Thyroid gland (tissue), 4 donors: ENCODE measurements around the gene CERKL. TPM values are rescaled to one million over a fixed set of nuclear protein-coding genes. Genes with fewer than 3 reads are reported as not detected.

Experiments used
- DNase-seq, 2 donors: peaks; one replicate each; pipeline ENCODE4 v3.0.0-alpha.2; 2019
- H3K27ac ChIP-seq, 3 donors: fragments of 200-600 bp; sonication (generic); 1 replicate in 2 of 3; 2 replicates in 1 of 3; pipeline ENCODE4 v1.5.1; 2016 to 2019; ENCODE audit warnings: mild to moderate bottlenecking in 1 of 3, moderate library complexity in 1 of 3
- H3K27me3 ChIP-seq: fragments of 200-600 bp; sonication (generic); one replicate; pipeline ENCODE4 v1.5.1; 2019
- H3K36me3 ChIP-seq, 2 donors: fragments of 200-600 bp; sonication (generic); one replicate each; pipeline ENCODE4 v1.5.1; 2016 to 2019
- H3K4me1 ChIP-seq, 2 donors: fragments of 200-600 bp; sonication (generic); one replicate each; pipeline ENCODE4 v1.5.1; 2017 to 2019
- H3K4me3 ChIP-seq, 3 donors: fragments of 200-600 bp; sonication (generic); replicated peaks in 1 of 3; 1 replicate in 2 of 3; 2 replicates in 1 of 3; pipeline ENCODE4 v1.5.1; 2016; ENCODE audit warnings: mild to moderate bottlenecking in 1 of 3
- H3K9me3 ChIP-seq: fragments of 200-600 bp; sonication (generic); one replicate; pipeline ENCODE4 v1.5.1; 2017
- POLR2A ChIP-seq, 2 donors: fragments of 450-650 bp; IDR thresholded peaks; one replicate each; pipeline ENCODE4 v1.6.1; 2017; ENCODE audit warnings: antibody characterized with exemption in 2 of 2, mild to moderate bottlenecking in 2 of 2, moderate library complexity in 1 of 2
- WGBS, 2 donors: methylation state at CpG; one replicate each; pipeline ENCODE4 v1.1.5; 2017; 5-methylcytosine and 5-hydroxymethylcytosine counted together
- intact Hi-C: fragments of 100-400 bp; cut with DNase I; formaldehyde crosslinking; loops from one replicate; pipeline ENCODE4 v1.15.1; 2023
- total RNA-seq, 4 donors: library from RNA; depleted of rRNA; stranded (reverse); fragments of >200 nt; gene quantifications; one replicate each; pipeline ENCODE4 v1.2.3, GENCODE V29; 2016
- TF ChIP-seq, protein P1 (sequence below), 6 experiments: fragments of 200-600 bp in 3 of 6; fragments of 450-650 bp in 3 of 6; sonication (generic) in 3 of 6; IDR thresholded peaks; one replicate each; pipeline ENCODE4 v1.5.1; 2016 to 2019; ENCODE audit warnings: antibody characterized with exemption in 6 of 6, mild to moderate bottlenecking in 2 of 6, inconsistent platforms in 1 of 6, moderate library complexity in 1 of 6

Gene CERKL
- total RNA-seq, 4 donors from 2014 or later: not detected

DNA sequence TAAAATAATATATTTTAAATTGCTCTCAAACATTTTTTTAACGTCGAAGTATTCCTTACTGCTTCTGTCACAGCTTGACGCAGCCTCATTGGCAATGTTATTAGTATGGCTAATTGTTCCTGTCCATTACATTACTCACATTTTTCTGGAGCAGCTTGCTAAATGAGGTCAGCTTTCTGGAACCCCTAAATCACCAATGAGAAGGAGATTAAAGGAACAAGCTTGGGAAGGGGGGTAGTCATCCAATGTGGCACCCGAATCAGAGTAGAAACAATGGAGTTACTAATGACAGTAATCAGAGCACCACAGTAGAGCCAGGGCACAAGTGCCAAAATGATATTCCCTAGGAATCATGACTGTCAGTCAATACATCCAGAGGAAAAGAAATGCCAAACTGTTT is 18.3 kb upstream of the CERKL start:
- WGBS, 2 donors: 37 to 38% methylated on average over 4 of the region's 4 CpGs
- Histone ChIP-seq H3K36me3 (no peaks in the 10 kb centered on the region), H3K9me3 (no peaks in the 10 kb centered on the region), H3K27me3 (peaks cover 8% of the 10 kb centered on the region), H3K27ac (no peak overlapping the region), H3K4me3 (no peak overlapping the region), H3K4me1 (peaks cover 0 to under 1% of the 10 kb centered on the region in 2 donors)
- no peak for TF ChIP-seq POLR2A (IDR thresholded peaks at IDR 0.05)
- TF ChIP-seq, protein P1, sequence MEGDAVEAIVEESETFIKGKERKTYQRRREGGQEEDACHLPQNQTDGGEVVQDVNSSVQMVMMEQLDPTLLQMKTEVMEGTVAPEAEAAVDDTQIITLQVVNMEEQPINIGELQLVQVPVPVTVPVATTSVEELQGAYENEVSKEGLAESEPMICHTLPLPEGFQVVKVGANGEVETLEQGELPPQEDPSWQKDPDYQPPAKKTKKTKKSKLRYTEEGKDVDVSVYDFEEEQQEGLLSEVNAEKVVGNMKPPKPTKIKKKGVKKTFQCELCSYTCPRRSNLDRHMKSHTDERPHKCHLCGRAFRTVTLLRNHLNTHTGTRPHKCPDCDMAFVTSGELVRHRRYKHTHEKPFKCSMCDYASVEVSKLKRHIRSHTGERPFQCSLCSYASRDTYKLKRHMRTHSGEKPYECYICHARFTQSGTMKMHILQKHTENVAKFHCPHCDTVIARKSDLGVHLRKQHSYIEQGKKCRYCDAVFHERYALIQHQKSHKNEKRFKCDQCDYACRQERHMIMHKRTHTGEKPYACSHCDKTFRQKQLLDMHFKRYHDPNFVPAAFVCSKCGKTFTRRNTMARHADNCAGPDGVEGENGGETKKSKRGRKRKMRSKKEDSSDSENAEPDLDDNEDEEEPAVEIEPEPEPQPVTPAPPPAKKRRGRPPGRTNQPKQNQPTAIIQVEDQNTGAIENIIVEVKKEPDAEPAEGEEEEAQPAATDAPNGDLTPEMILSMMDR (IDR thresholded peaks at IDR 0.05): no peak
- no peak for DNase-seq
- intact Hi-C loops: no loop called here

DNA sequence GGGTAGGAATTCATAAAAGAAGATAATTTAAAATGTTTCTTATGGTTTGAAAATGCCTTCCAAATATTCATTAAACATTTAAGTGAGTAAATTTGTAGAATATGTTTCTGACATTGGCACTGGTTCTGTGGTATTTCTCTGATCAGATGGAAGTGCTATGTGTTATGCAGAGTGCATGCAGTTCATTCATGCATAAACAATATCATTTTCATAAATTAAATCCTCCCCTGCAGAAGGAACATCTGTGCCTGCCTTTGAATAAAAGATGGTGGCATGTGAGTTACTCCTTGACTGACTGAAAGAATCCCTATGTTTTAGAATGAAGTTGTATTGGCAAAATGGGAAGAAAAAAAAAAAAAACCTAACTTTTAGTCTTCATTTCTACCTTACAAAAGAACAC is 17.6 kb upstream of the CERKL start:
- Histone ChIP-seq H3K27me3 (peaks cover 5% of the 10 kb centered on the region), H3K4me1 (no peaks in the 10 kb centered on the region), H3K9me3 (no peaks in the 10 kb centered on the region), H3K27ac (no peak overlapping the region), H3K36me3 (no peaks in the 10 kb centered on the region), H3K4me3 (no peak overlapping the region)
- TF ChIP-seq POLR2A (IDR thresholded peaks at IDR 0.05): no peak
- TF ChIP-seq, protein P1 (IDR thresholded peaks at IDR 0.05): no peak
- intact Hi-C loops: no loop called here
- no peak for DNase-seq

DNA sequence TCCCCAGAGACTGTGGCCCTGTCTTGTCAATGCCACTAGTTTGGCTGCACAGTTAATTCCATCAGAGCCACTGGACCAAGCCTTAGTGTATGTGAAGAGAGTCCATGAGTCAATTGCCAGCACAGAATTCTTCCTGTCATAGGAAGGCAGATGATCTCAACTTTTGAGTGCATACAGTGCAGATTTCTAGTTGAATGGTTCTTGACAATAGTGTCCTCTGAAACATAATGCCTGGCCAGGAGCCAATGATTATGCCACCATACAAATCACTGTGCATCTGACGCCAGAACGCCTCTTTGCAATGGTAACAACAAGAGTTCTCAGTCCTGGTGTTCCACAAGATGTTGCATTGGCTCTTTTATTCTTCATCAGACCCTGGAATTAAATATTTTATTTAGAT is 16.3 kb upstream of the CERKL start:
- H3K9me3 ChIP-seq: no peaks in the 10 kb centered on the region
- H3K4me3 ChIP-seq: no peak overlapping the region
- DNase-seq: no peak
- intact Hi-C loops: no loop called here
- no peak overlapping the region for H3K27ac ChIP-seq
- WGBS, 2 donors: 62 to 71% methylated on average over 2 of the region's 2 CpGs
- H3K4me1 ChIP-seq: no peaks in the 10 kb centered on the region
- H3K27me3 ChIP-seq: peaks cover 4% of the 10 kb centered on the region
- H3K36me3 ChIP-seq: no peaks in the 10 kb centered on the region
- TF ChIP-seq POLR2A (IDR thresholded peaks at IDR 0.05): no peak
- TF ChIP-seq, protein P1 (IDR thresholded peaks at IDR 0.05): no peak

DNA sequence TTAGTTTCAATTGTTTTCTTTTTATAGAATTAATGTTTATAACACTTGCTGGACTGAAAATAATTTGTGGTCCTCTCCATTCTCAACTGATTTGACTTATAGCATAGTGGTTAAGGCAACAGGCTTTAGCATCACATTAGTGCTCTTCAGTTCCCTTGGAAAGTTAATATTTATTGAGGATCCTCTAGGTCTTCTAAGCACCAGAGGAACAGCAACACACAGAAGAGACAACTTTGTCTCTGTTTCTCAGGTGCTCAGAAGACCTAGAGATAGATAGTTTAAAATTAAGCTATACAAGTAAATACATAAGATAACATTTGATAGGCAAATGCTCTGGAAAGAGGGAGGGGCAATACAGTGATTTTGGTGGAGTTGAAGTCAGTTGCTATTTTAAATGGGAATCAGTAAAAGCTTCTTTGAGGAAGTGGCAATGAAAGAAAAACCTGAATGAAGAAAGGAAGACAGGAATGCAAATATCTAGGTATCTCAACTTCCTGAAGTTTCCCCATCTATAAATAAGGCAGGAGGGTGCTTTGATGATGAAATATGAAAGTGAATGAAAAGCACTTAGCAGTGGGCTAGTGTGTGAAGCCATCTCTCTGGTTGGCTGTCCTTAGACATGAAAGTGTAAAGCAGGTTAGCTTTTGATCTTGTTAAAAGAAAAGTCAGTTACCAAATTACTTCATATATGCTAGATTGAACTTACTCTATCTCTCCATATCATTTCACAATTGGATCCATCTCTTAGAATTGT is 15.5 kb upstream of the CERKL start:
- intact Hi-C loops: no loop called here
- DNase-seq: no peak
- Histone ChIP-seq H3K27ac (no peak overlapping the region), H3K4me1 (no peaks in the 10 kb centered on the region), H3K36me3 (no peaks in the 10 kb centered on the region), H3K9me3 (no peaks in the 10 kb centered on the region), H3K27me3 (peaks cover 4% of the 10 kb centered on the region), H3K4me3 (no peak overlapping the region)
- TF ChIP-seq, protein P1 (IDR thresholded peaks at IDR 0.05): no peak
- TF ChIP-seq POLR2A (IDR thresholded peaks at IDR 0.05): no peak

DNA sequence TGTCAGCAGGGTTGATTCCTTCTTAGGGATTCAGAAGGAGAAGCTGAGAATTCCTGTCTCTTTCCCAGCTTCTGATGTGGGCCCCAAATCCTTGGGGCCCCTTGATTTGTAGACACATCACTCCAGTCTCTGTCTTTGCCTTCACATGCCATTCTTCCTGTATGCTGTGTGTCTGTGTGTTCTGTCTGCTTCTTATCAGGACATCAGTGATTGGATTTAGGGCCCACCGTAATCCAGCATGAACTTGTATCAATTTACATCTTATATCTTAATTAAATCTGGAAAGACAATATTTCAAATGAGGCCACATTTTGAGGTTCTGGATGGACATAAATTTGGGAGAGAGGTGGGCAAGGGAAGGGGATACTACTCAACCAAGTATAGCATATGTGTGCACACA is 13.7 kb upstream of the CERKL start:
- peaks cover 4% of the 10 kb centered on the region for H3K27me3 ChIP-seq
- TF ChIP-seq, protein P1 (IDR thresholded peaks at IDR 0.05): no peak
- no peak for TF ChIP-seq POLR2A (IDR thresholded peaks at IDR 0.05)
- no peaks in the 10 kb centered on the region for H3K9me3 ChIP-seq
- intact Hi-C loops: no loop called here
- H3K4me3 ChIP-seq: no peak overlapping the region
- H3K36me3 ChIP-seq: no peaks in the 10 kb centered on the region
- no peaks in the 10 kb centered on the region for H3K4me1 ChIP-seq
- 68 to 85% methylated on average over 1 of the region's 1 CpG for WGBS, 2 donors
- no peak overlapping the region for H3K27ac ChIP-seq
- no peak for DNase-seq
